ENCODE results near the gene C5AR1.
A peak's percentile ranks its signal among the peaks of the same experiment; 100 is the strongest.

The C5AR1 gene

GRCh38 chr19:47352095-47352494 is 42.4 kb downstream of the C5AR1 start:
- Histone ChIP-seq H3K4me1 (ENCODE audit: insufficient read depth, low read length, poor library complexity, severe bottlenecking) (peaks cover 22% of the 10 kb centered on the region), H3K36me3 (ENCODE audit: insufficient read depth, low read length) (peaks cover 34% of the 10 kb centered on the region; the same call in 1 of the 2 replicates), H3K9me2 (replicated peaks; ENCODE audit: low read depth, low read length) (no peaks in the 10 kb centered on the region), H3K79me2 (ENCODE audit: insufficient read depth, low read length) (peaks cover 48% of the 10 kb centered on the region), H3K4me2 (ENCODE audit: low read depth, low read length, poor library complexity, severe bottlenecking) (peak overlapping the region; percentile 90), H4K20me1 (ENCODE audit: insufficient read depth, low read length, poor library complexity, severe bottlenecking) (peaks cover 13% of the 10 kb centered on the region), H3K27me3 (ENCODE audit: insufficient read depth, low read length, poor library complexity, severe bottlenecking) (no peaks in the 10 kb centered on the region), H3K9ac (ENCODE audit: low read depth, low read length, poor library complexity, severe bottlenecking) (peak overlapping the region; percentile 64), H2AFZ (ENCODE audit: low read length) (0 out of 2 replicates have a peak overlapping the region, but pooled peaks have one; percentile 47), H3K4me3 (ENCODE audit: low read length, poor library complexity, severe bottlenecking) (peak overlapping the region; percentile 72), H3F3A (ENCODE audit: low read depth) (no peaks in the 10 kb centered on the region), H3K9me3 (ENCODE audit: insufficient read depth, low read depth, low read length) (no peaks in the 10 kb centered on the region)
- TF ChIP-seq EZH2phosphoT487 (IDR thresholded peaks at IDR 0.05; ENCODE audit: borderline replicate concordance) (no peak), CTCF (conservative IDR thresholded peaks at IDR 0.05; ENCODE audit: low read length) (no peak)

- Histone ChIP-seq H3K9me3 (ENCODE audit: insufficient read depth, low read depth, low read length) (no peaks in the 10 kb centered on the region), H4K20me1 (ENCODE audit: insufficient read depth, low read length, poor library complexity, severe bottlenecking) (peaks cover 13% of the 10 kb centered on the region), H3K27me3 (ENCODE audit: insufficient read depth, low read length, poor library complexity, severe bottlenecking) (no peaks in the 10 kb centered on the region), H3K4me2 (ENCODE audit: low read depth, low read length, poor library complexity, severe bottlenecking) (no peak overlapping the region), H3K36me3 (ENCODE audit: insufficient read depth, low read length) (peaks cover 47% of the 10 kb centered on the region; the same call in 1 of the 2 replicates), H3K9ac (ENCODE audit: low read depth, low read length, poor library complexity, severe bottlenecking) (no peak overlapping the region), H2AFZ (ENCODE audit: low read length) (no peak overlapping the region), H3K9me2 (replicated peaks; ENCODE audit: low read depth, low read length) (no peaks in the 10 kb centered on the region), H3K4me3 (ENCODE audit: low read length, poor library complexity, severe bottlenecking) (no peak overlapping the region), H3F3A (ENCODE audit: low read depth) (no peaks in the 10 kb centered on the region), H3K4me1 (ENCODE audit: insufficient read depth, low read length, poor library complexity, severe bottlenecking) (peaks cover 22% of the 10 kb centered on the region), H3K79me2 (ENCODE audit: insufficient read depth, low read length) (peaks cover 48% of the 10 kb centered on the region)
- TF ChIP-seq CTCF (conservative IDR thresholded peaks at IDR 0.05; ENCODE audit: low read length) (no peak), EZH2phosphoT487 (IDR thresholded peaks at IDR 0.05; ENCODE audit: borderline replicate concordance) (no peak)
Measured at GRCh38 chr19:47353307-47353712, 43.6 kb downstream of the C5AR1 start.

GRCh38 chr19:47356900-47357299 is 47.2 kb downstream of the C5AR1 start:
- Histone ChIP-seq H3K4me1 (ENCODE audit: insufficient read depth, low read length, poor library complexity, severe bottlenecking) (peaks cover 4% of the 10 kb centered on the region), H3K79me2 (ENCODE audit: insufficient read depth, low read length) (peaks cover 27% of the 10 kb centered on the region), H3F3A (ENCODE audit: low read depth) (no peaks in the 10 kb centered on the region), H3K4me2 (ENCODE audit: low read depth, low read length, poor library complexity, severe bottlenecking) (no peak overlapping the region), H3K9ac (ENCODE audit: low read depth, low read length, poor library complexity, severe bottlenecking) (no peak overlapping the region), H2AFZ (ENCODE audit: low read length) (no peak overlapping the region), H3K9me3 (ENCODE audit: insufficient read depth, low read depth, low read length) (no peaks in the 10 kb centered on the region), H3K4me3 (ENCODE audit: low read length, poor library complexity, severe bottlenecking) (no peak overlapping the region), H3K36me3 (ENCODE audit: insufficient read depth, low read length) (peaks cover 71% of the 10 kb centered on the region; the same call in 1 of the 2 replicates), H3K27me3 (ENCODE audit: insufficient read depth, low read length, poor library complexity, severe bottlenecking) (no peaks in the 10 kb centered on the region), H4K20me1 (ENCODE audit: insufficient read depth, low read length, poor library complexity, severe bottlenecking) (no peaks in the 10 kb centered on the region), H3K9me2 (replicated peaks; ENCODE audit: low read depth, low read length) (no peaks in the 10 kb centered on the region)
- TF ChIP-seq EZH2phosphoT487 (IDR thresholded peaks at IDR 0.05; ENCODE audit: borderline replicate concordance) (no peak), CTCF (conservative IDR thresholded peaks at IDR 0.05; ENCODE audit: low read length) (no peak)

Data from Loucy (cell line).